ENCODE data around the gene CFAP73.

CFAP73 gene

GRCh38 chr12:113130457-113131135 lies 18.9 kb upstream of the CFAP73 start:
- Mint-ChIP-seq H3K9me3 (no peaks in the 10 kb centered on the region), H3K4me1 (peaks cover 10% of the 10 kb centered on the region), H3K27me3 (peaks cover 33% of the 10 kb centered on the region), H3K4me3 (no peak overlapping the region), H3K36me3 (no peaks in the 10 kb centered on the region), H3K27ac (no peak overlapping the region)
- CTCF ChIA-PET: interaction anchor here (0.9 to 2.2 kb wide), 2 partner anchors 12 to 43 kb away, joined by 3 to 6 read pairs; no protein-coding TSS in a partner anchor
- no peak for DNase-seq

DNA sequence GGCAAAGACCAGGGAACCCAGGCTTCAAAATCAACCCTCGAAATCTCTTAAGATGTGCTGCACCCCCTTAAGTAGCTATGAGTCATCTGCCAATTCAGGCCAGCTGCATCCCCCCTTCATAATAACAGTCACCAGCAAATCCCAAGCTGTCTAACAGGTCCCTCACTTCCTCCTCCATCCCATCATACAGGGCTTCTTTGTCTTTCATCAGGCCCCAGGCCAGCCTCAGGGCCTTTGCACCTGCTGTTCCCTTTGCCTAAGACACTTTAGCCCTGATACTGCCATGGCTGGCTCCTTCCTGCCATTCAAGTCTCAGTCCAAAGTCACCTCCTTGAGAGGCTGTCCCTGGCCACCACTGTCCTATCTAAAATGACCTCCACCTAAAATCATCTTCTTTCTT lies 18.0 kb upstream of the CFAP73 start:
- Mint-ChIP-seq H3K27me3 (peaks cover 42% of the 10 kb centered on the region), H3K27ac (no peak overlapping the region), H3K9me3 (no peaks in the 10 kb centered on the region), H3K4me3 (no peak overlapping the region), H3K4me1 (peaks cover 18% of the 10 kb centered on the region), H3K36me3 (no peaks in the 10 kb centered on the region)
- no peak for DNase-seq
- CTCF ChIA-PET: interaction anchor here (2.2 kb wide), 1 partner anchor 42 kb away, joined by 6 read pairs; no protein-coding TSS in a partner anchor

GRCh38 chr12:113133036-113133435 lies 16.5 kb upstream of the CFAP73 start:
- H3K36me3 Mint-ChIP-seq: no peaks in the 10 kb centered on the region
- H3K27me3 Mint-ChIP-seq: peaks cover 53% of the 10 kb centered on the region
- H3K4me3 Mint-ChIP-seq: no peak overlapping the region
- no peak overlapping the region for H3K27ac Mint-ChIP-seq
- CTCF ChIA-PET: interaction anchor here (0.7 kb wide), 1 partner anchor 30 kb away, joined by 3 read pairs; no protein-coding TSS in a partner anchor
- no peaks in the 10 kb centered on the region for H3K9me3 Mint-ChIP-seq
- peaks cover 22% of the 10 kb centered on the region for H3K4me1 Mint-ChIP-seq
- no peak for DNase-seq

DNA sequence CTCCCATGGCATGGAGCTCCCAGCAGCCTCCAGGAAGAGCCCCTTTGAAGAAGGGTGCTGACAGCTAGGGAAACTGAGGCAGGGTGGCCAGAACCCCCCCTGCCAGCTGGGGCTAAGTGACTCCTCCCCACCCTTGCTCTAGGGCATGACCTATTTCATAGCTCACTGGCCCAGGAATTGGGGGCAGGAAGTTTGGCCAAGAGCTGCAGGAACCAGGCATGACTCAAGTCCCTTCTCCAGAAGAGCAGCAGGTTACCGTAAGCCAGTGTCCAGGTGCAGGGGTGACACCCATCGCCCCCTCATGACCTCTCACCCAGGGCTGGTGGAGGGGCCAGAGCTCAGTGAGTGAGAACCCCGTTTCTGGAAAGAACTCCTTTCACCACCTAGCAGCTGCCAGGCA lies 15.9 kb upstream of the CFAP73 start:
- no peak for DNase-seq
- Mint-ChIP-seq H3K4me3 (no peak overlapping the region), H3K36me3 (no peaks in the 10 kb centered on the region), H3K27me3 (peaks cover 51% of the 10 kb centered on the region), H3K4me1 (peaks cover 22% of the 10 kb centered on the region), H3K27ac (no peak overlapping the region), H3K9me3 (no peaks in the 10 kb centered on the region)
- CTCF ChIA-PET: interaction anchor here (0.7 to 1.5 kb wide), 4 partner anchors 14 to 23 kb away, joined by 3 to 5 read pairs (median 4); no protein-coding TSS in a partner anchor

DNA sequence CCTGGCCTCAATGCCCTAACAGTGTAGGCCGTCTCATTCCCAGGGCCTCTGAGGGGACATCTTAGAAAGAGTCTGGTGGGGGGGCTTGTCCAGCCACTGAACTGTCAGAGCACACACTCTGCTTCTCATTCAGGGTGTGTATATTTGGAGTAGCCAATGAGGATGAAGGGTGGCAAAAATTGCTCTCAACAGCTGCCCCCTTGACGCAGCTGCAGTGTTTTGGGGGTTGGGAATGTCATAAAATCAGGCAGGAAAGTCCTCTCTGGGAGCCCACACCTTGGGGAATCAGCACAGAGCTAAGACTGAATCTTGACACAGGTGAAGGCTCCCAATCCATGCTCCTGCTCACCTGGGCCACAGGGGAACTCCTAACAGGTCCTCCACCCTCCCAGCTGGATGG lies 15.5 kb upstream of the CFAP73 start:
- Mint-ChIP-seq H3K27ac (no peak overlapping the region), H3K4me1 (peaks cover 22% of the 10 kb centered on the region), H3K9me3 (no peaks in the 10 kb centered on the region), H3K27me3 (peaks cover 51% of the 10 kb centered on the region), H3K36me3 (no peaks in the 10 kb centered on the region), H3K4me3 (no peak overlapping the region)
- no peak for DNase-seq
- CTCF ChIA-PET: interaction anchor here (0.7 to 1.5 kb wide), 6 partner anchors 13 to 84 kb away, joined by 3 to 5 read pairs (median 4); no protein-coding TSS in a partner anchor

- Mint-ChIP-seq H3K36me3 (no peaks in the 10 kb centered on the region), H3K9me3 (no peaks in the 10 kb centered on the region), H3K4me1 (peaks cover 19% of the 10 kb centered on the region), H3K27me3 (peaks cover 48% of the 10 kb centered on the region), H3K4me3 (peak overlapping the region; percentile 28), H3K27ac (no peak overlapping the region)
- no peak for DNase-seq
- CTCF ChIA-PET: interaction anchor here (0.7 to 1.5 kb wide), 7 partner anchors 13 to 85 kb away, joined by 3 to 5 read pairs (median 4); no protein-coding TSS in a partner anchor
Measured at GRCh38 chr12:113134521-113134951, 15.0 kb upstream of the CFAP73 start.

- peak; percentile 79 for DNase-seq
- Mint-ChIP-seq H3K9me3 (no peaks in the 10 kb centered on the region), H3K4me3 (peak within 1 kb of the TSS; percentile 68), H3K27ac (peak within 1 kb of the TSS; percentile 69), H3K27me3 (peaks cover 46% of the 10 kb centered on the region), H3K36me3 (no peaks in the 10 kb centered on the region), H3K4me1 (peaks cover 17% of the 10 kb centered on the region)
- CTCF ChIA-PET: interaction anchor here (0.5 to 1.5 kb wide), 7 partner anchors 16 to 143 kb away, joined by 3 to 5 read pairs (median 4); no protein-coding TSS in a partner anchor
Measured at GRCh38 chr12:113135178-113136127, 14.1 kb upstream of the CFAP73 start, which contains the start of gene RASAL1. Gene RASAL1, minus strand, starts transcription at chr12:113135761. Its CDS starts 299 bp downstream, at chr12:113135462.

DNA sequence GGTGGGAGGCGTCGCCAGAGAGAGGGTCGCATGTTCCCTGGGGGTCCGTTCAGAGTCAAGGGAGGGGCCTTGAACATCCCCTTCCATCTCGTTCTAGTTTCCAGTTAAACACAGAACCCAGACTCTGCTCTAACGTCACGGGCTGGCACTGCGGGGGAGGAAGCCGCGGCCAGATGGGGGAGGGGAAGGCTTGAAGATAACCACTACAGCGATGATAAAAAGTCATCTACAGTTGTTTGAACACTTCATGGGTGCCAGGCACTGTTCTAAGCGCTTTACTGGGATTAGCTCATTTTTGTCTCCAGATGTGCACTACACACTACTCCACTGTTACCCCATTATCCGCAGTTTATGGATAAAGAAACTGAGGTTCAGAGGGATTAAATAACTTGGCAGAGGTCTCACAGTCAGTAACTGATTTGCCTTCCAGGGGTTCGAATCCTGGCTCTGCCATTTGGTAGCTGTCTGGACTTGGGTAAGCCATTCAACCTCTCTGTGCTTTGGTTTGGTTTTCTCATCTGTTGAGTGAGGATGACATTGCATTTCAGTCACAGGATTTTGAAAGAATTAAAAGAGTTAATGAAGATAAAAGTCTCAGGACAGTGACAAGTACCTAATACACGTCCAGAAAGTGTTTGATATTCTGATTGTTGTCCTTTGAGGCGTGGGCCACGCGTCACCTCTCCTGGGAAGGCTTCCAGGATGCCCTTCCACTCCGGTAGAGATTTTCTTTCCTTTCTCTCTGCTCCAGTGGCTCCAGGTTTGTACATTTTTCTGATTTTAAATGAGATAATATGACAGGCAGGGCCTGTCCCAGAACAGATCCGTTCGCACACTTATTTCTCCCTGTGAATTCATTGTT lies 13.2 kb upstream of the CFAP73 start:
- CTCF ChIA-PET: interaction anchor here (0.5 to 1.5 kb wide), 4 partner anchors 17 to 144 kb away, joined by 3 to 4 read pairs (median 4); no protein-coding TSS in a partner anchor
- peaks cover 46% of the 10 kb centered on the region for H3K27me3 Mint-ChIP-seq
- H3K4me1 Mint-ChIP-seq: peaks cover 17% of the 10 kb centered on the region
- H3K4me3 Mint-ChIP-seq: peak overlapping the region; percentile 68
- H3K27ac Mint-ChIP-seq: peak overlapping the region; percentile 69
- H3K36me3 Mint-ChIP-seq: no peaks in the 10 kb centered on the region
- H3K9me3 Mint-ChIP-seq: no peaks in the 10 kb centered on the region
- peak; percentile 60 for DNase-seq

DNA sequence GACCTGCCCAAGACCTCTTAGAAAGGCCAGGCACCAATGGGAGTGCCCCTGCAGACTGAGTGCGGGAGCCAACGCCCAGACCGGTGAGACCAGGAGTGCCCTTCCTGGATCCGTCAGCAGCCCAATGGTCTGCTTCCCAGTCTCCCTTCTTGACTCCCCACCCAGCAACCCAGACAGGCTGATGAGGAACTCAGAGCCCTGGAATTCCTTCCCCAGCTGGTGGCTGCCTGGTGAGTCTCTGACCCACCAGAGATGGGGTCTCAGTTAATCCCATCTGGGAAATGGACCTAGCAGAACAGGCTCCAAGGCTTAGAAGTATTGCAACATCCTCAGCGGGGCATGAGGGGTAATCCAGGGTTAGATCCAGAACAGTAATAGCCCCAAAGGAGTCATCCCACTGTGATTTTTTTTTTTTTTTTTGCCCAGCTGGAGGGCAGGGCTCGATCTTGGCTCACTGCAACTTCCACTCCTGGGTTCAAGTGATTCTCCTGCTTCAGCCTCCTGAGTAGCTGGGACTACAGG lies 12.5 kb upstream of the CFAP73 start:
- DNase-seq: no peak
- CTCF ChIA-PET: interaction anchor here (0.6 to 1.0 kb wide), 2 partner anchors 16 to 35 kb away, joined by 3 to 4 read pairs; no protein-coding TSS in a partner anchor
- Mint-ChIP-seq H3K27ac (no peak overlapping the region), H3K27me3 (peaks cover 46% of the 10 kb centered on the region), H3K4me1 (peaks cover 17% of the 10 kb centered on the region), H3K9me3 (no peaks in the 10 kb centered on the region), H3K4me3 (no peak overlapping the region), H3K36me3 (no peaks in the 10 kb centered on the region)

GRCh38 chr12:113137861-113138783 lies 11.4 kb upstream of the CFAP73 start:
- DNase-seq: no peak
- Mint-ChIP-seq H3K4me3 (no peak overlapping the region), H3K27ac (no peak overlapping the region), H3K36me3 (no peaks in the 10 kb centered on the region), H3K27me3 (peaks cover 46% of the 10 kb centered on the region), H3K9me3 (no peaks in the 10 kb centered on the region), H3K4me1 (peaks cover 17% of the 10 kb centered on the region)
- CTCF ChIA-PET: interaction anchor here (0.6 to 1.3 kb wide), 2 partner anchors 15 to 34 kb away, joined by 3 to 6 read pairs; no protein-coding TSS in a partner anchor

- CTCF ChIA-PET: interaction anchor here (0.9 to 1.6 kb wide), 3 partner anchors 12 to 35 kb away, joined by 3 to 6 read pairs (median 3); no protein-coding TSS in a partner anchor
- peaks cover 17% of the 10 kb centered on the region for H3K4me1 Mint-ChIP-seq
- no peak overlapping the region for H3K27ac Mint-ChIP-seq
- H3K27me3 Mint-ChIP-seq: peaks cover 42% of the 10 kb centered on the region
- H3K9me3 Mint-ChIP-seq: no peaks in the 10 kb centered on the region
- H3K4me3 Mint-ChIP-seq: no peak overlapping the region
- no peak for DNase-seq
- no peaks in the 10 kb centered on the region for H3K36me3 Mint-ChIP-seq
Measured at GRCh38 chr12:113138826-113139225, 10.7 kb upstream of the CFAP73 start.

- CTCF ChIA-PET: no interaction called here
- peaks cover 12% of the 10 kb centered on the region for H3K4me1 Mint-ChIP-seq
- no peak overlapping the region for H3K4me3 Mint-ChIP-seq
- H3K27me3 Mint-ChIP-seq: peaks cover 27% of the 10 kb centered on the region
- DNase-seq: no peak
- no peak overlapping the region for H3K27ac Mint-ChIP-seq
- H3K9me3 Mint-ChIP-seq: no peaks in the 10 kb centered on the region
- H3K36me3 Mint-ChIP-seq: no peaks in the 10 kb centered on the region
Measured at GRCh38 chr12:113140706-113141105, 8.8 kb upstream of the CFAP73 start.

All from activated naive CD4-positive, alpha-beta T cell treated with anti-CD3 and anti-CD28 coated beads, Interleukin-2, amount 10 ng/mL, durations not matched to agents 7 days and 5 days (primary cell).